HG03103 (cell line): ENCODE data around the gene LINGO4.
"Not testable (repeated sequence)": the region's sequence is repeated elsewhere in the genome, so short reads cannot be mapped to it uniquely, and the experiment has no call there.

Experiments
- ATAC-seq: cut with Tn5 transposase; IDR thresholded peaks from one replicate; pipeline ENCODE4 v1.9.1; 2021; ENCODE audit warnings: low read depth; ENCODE audit not compliant: unreplicated experiment

LINGO4 gene

DNA sequence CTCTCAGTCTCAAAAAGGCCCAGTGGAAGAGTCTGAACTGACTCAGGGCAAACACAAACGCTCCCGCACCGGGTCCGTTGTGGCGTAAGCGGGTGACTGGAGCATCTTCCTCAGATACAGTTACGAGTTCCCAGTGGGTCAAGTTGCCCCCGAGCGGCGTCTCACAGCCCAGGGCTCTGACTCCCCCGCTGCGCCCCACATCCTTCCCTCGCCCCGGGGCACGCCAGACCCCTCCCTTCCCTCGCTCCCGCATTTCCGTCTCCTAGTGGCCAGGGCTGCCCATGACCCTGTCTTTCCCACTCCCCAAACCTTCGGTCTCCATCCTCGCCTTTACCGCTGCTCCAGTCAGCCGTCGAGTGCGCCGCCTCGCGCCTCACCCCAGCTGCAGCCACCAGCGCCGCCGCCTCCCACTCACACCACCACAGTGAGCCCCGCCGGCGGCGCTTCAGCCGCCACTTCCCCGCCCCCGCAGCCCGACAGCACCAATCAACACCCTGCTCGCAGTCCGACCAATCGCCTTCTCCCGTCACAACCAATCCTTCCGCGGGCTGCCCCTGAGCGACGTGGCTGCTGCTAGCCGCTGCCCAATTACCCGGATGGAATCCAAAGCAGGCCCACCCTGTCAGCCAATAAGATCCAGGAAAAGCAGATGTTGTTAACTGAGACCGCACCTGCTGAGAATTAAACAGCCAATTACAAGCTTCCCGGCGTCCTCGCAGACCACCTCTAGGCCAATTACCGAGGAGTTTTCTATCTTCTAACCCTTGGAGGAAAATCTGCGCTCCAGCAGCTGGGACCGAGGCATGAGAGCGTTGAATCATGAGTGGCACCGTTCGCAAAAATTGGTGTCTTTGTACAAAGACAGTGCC lies 14.9 kb downstream of the LINGO4 start, which contains the start of gene TDRKH:
Gene TDRKH (minus strand): TSS at position 430 of the 869 bp plus-strand sequence. CDS start 7,478 bp downstream, outside the sequence.
- peak; percentile 93 for ATAC-seq

DNA sequence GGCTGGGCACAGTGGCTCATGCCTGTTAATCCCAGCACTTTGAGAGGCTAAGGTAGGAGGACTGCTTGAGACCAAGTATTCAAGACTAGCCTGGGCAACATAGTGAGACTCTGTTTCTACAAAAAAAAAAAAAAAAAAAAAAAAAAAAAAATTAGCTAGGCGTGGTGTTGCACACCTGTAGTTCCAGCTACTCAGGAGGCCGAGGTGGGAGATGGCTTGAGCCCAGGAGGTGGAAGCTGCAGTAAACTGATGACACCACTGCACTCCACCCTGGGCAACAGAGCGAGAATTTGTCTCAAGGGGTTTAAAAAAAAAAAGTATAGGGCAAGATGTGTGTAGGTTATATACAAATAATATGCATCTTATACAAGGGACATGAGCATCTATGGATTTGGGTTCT lies 17.5 kb downstream of the LINGO4 start:
- ATAC-seq, result no peak

DNA sequence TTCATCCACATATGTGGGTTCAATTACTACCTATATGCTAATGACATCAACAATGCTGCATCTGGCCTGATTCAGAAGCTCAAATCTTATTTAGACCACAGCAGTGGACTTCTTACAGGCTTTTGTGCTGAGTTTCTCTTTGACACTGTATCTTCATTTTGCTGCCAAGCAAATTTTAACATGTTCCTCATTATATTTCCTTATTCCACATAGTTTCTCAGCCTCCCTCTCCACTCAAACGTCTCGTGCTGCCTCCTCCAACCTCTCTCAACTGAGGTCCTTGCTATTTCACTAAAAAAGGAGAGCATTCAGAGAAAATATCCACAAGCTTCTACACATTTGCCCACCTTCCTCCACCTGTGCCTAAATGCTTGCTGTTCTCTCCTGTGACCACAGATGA lies 21.4 kb downstream of the LINGO4 start:
- no peak for ATAC-seq

DNA sequence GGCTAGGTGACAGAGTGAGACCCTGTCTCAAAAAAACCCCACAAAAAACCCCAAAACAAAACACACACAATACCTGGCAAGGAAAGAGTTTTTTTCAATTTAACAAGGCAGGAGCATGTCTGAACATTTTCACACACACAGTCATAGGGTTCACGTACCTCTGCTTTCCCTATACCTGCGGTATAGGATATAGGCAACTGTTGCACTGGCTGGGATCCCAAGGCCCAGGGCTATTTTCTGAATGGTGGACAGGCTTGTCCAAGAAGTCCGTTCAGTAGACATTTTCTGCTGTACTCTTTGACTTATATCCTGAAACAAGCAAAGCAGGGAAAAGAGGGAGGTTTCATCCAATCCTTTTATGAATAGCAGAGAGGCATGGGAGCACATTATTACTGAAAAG lies 22.5 kb downstream of the LINGO4 start:
- no peak for ATAC-seq

DNA sequence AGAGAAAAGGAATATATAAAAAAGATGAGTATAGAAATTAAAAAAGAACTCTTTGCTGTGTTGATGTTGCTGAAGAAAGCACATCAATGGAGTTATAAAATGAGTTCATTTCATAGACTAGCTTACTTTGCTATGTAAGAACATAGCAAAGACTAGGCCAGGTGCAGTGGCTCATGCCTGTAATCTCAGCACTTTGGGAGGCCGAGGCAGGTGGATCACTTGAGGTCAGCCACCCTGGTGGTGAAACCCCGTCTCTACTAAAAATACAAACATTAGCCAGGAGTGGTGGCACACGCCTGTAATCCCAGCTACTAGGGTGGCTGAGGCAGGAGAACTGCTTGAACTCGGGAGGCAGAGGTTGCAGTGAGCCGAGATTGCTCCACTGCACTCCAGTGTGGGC lies 23.2 kb downstream of the LINGO4 start:
- ATAC-seq, result not testable (repeated sequence)

DNA sequence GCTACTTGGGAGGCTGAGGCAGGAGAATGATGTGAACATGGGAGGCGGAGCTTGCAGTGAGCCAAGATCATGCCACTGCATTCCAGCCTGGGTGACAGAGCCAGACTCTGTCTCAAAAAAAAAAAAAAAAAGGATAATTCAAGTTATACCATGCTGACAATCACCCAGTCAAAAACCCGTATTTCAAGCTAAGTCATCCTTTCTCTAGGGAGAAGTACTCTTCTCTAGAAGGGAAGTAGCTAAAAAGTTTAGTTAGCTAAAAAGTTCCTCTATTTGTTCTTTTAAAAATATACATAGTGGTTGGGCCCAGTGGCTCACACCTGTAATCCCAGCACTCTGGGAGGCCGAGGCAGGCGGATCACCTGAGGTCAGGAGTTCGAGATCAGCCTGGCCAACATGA lies 24.5 kb downstream of the LINGO4 start:
- not testable (repeated sequence) for ATAC-seq

DNA sequence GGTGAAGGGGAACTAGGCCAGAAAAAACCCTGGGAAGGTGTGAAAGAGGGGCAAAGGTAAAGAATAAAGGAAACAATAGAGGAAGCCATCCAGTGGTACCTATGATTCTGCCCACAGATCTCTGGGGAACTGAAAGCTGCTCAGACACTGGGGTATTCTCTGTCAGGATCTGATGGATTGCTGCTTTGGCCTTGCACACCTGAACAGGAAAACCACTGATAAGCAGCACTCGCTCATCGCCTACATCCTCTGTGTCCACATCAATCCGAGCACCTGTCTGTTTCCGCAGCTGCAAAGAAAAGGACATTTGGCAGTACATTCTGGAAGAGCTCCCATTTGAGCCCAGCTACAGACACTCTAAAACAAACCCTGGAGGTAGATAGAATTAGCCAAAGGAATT lies 25.4 kb downstream of the LINGO4 start:
- ATAC-seq, result no peak

DNA sequence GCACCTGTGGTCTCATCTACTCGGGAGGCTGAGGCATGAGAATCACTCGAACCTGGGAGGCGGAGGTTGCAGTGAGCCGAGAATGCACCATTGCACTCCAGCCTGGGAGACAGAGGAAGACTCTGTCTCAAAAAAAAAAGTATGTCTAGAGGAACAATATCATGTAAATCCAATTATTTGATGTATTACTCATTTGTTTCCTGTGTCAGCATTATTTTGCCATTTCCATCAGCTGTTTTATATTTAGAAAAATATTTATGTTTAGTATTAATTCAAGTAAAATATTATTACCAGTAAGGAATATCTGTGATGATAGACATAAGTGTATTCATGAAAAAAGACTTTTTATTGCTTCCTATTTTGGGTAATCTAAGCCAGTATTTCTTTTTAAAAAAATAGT lies 27.9 kb downstream of the LINGO4 start:
- no peak for ATAC-seq

DNA sequence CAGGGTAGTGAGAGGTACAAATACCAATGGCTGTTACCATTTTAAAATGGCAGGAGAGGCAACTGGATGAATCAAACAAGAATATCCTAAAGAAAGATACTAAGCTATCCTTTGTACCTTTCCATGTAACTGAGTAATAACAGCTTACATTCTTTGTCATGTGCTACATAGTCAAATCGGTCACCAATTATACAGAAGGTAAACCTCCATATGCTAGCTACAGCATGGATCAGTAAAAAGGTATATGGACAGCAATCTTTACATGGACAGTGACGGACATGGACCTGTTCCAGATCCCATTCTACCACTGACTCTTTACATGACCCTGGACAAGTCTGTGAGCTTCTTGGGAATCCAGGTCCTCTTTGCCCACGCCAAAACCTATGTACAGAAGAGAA lies 28.6 kb downstream of the LINGO4 start:
- ATAC-seq, result no peak

DNA sequence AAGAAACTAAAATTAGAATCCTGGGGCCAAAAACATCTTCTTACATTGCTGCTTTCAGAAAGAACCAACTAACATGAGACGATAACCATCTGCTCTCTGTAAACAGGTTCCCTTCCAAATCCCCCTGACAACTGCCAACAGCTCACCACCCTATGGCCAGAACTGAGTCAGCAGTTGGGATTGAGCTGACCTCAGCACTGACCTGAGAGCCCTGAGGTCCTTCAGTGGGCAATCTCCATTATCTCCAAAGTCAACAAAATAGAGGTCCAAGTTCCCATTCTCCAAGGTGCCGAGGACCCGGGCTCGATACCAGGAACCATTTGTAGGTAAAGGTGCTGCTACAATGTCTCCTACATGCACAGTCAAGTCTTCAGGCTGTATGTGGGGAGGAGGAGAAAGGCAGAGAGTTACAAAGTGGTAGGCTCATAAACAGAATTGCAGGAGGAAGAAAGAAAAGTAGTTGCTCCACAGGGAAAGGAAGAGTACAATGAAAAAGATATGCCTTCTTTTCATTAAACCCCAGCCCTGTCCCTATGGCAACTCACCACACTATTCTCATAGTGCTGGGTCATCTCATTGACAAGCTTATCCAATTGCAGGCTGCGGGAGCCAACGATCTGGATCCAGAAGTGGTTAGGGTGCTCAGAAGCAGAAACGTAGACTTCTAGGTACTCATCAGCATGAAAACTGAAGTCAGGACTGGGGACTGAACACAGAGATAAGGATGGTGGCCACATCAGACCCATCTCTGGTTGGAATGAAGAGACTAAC lies 29.1 kb downstream of the LINGO4 start:
- no peak for ATAC-seq

DNA sequence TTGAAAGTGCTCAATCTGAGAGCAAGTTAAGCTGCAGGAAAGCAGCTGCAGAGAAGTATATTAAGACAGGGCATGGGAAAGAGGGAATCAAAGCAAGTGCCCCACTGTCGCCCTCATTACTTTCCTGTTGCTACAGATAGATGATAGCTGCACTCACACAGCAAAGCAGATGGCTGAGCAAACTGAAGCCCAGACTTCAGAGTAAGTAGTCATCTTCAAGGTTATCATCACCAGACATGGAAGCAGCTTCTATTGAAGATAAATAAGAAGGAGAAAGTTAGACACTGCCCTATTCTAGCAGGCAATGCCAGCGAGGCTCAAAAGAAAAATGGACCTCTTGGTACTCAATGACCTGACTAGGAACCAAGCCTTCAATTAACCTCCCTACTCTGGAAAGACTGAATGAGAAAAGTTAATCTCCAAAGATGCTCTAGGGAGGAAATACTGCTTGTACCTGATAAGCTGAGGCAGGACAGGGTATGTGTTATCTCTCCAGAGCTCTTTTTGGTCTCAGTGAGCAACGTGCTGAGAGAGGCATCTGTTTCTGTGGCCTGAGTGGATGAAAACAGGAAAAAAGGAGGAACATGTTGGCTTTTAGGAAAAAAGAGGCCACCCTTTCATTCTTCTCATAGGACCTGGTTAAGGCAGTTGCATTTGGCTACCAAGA lies 30.8 kb downstream of the LINGO4 start:
- ATAC-seq, result no peak

DNA sequence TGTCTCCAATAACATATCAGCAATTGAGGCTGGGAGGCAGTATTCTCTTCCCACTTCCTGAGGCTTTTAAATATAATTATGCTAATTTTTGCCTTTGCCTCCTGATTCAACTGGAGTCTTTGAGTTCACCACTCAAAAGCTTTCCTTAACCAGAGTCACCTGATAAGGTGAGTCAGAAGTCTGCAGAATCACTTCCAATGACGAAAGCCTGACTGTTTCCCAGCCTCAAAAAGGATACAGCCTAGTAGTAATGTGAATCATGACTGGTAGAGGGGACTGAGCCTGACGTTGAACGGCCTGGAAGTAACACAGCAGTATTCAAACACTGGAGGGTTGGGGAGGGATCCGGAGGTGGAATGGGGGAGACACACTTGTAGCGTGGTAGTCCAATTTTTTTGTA lies 31.5 kb downstream of the LINGO4 start:
- no peak for ATAC-seq

DNA sequence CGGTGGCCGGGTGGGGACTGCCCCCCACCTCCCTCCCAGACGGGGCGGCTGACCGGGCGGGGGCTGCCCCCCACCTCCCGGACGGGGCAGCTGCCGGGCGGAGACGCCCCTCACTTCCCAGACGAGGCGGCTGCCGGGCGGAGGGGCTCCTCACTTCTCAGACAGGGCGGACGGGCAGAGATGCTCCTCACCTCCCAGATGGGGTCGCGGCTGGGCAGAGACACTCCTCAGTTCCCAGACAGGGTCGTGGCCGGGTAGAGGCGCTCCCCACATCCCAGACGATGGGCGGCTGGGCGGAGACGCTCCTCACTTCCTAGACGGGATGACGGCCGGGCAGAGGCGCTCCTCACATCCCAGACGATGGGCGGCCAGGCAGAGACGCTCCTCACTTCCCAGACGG lies 35.9 kb downstream of the LINGO4 start:
- not testable (repeated sequence) for ATAC-seq

DNA sequence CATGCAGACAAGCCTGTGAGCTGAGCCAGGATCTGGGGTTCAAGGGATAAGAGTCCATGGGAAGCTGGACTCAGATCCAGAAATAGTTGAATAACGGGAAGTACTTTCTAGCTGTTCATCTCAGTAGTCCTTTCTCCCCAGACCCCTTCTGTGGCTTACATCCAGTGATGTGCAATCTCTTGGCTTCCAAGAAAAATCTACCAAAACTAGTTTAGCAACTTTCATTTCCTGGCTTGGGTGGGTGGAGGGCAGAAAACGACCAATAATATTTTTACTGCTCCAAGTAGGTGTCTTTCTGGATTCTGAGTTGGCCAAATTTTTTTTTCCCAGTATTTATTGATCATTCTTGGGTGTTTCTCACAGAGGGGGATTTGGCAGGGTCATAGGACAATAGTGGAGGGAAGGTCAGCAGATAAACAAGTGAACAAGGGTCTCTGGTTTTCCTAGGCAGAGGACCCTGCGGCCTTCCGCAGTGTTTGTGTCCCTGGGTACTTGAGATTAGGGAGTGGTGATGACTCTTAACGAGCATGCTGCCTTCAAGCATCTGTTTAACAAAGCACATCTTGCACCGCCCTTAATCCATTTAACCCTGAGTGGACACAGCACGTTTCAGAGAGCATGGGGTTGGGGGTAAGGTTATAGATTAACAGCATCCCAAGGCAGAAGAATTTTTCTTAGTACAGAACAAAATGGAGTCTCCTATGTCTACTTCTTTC lies 36.7 kb downstream of the LINGO4 start:
- ATAC-seq, result not testable (repeated sequence)

DNA sequence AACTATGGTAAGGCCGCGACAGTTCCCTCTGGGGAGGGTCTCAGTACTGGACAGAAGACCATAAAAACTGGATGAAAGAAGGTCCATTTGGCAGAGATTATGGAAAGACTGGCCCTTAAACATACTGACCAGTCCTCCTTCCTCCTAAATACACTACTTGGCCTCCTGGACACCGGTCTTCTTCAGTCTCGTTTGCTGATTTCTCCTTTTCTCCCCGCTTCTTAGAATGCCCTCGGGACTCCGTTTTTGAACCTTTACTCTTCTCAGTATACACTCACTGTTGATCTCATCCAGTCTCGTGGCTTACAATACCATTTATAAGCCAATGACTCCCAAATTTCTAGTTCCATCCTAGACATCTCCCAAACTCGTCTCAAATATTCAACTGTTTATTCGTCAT lies 41.2 kb downstream of the LINGO4 start:
- ATAC-seq, result no peak

DNA sequence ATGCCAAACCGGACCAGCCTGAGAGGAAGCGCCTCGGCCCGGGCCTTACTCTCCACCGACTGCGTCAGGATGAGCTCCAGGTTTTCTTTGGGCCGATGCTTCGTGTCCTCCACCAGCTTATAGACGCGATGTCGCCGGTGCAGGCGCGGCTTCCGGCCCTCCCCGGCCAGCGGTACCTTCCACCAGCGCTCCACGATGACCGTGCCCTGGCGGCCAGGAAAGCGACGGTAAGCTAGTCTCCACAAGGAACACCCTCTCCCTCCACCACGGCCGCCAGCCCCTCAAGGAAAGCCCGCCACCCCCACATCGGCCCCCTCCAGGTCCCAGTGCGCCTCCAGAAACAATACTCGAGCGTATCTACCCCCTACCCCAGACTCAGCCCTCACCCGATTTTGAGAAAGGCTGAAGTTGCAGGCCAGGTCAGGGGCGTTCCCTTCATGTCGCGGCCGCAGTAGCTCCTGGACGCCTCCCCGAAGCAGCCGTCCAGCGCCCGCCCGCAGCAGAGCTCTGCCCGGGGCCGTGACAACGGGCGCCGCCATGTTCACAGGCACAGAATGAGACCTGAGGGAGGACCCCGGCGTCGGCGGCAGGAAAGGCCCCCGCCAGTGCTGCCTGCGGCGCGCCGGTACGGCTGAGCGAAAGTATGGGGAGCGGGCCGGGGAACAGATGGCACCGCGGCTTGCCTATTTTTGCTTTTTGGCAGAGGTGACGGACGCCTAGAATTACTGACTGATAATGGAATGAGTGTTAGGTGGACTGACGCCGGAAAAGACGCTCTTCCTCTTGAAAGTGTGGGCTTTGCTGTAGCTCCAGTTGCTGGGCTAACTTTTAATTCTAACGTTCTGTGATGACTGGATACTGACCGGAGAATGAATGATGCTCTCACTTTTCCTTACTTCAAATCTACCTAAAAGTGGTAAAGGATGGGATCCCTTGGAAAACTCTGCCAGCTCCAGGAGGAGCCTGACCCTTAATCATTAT lies 42.0 kb downstream of the LINGO4 start, which contains the start of gene MRPL9:
Gene MRPL9 (minus strand): TSS at position 556 of the 981 bp plus-strand sequence. CDS start 17 bp downstream, at position 539.
- peak; percentile 85 for ATAC-seq

DNA sequence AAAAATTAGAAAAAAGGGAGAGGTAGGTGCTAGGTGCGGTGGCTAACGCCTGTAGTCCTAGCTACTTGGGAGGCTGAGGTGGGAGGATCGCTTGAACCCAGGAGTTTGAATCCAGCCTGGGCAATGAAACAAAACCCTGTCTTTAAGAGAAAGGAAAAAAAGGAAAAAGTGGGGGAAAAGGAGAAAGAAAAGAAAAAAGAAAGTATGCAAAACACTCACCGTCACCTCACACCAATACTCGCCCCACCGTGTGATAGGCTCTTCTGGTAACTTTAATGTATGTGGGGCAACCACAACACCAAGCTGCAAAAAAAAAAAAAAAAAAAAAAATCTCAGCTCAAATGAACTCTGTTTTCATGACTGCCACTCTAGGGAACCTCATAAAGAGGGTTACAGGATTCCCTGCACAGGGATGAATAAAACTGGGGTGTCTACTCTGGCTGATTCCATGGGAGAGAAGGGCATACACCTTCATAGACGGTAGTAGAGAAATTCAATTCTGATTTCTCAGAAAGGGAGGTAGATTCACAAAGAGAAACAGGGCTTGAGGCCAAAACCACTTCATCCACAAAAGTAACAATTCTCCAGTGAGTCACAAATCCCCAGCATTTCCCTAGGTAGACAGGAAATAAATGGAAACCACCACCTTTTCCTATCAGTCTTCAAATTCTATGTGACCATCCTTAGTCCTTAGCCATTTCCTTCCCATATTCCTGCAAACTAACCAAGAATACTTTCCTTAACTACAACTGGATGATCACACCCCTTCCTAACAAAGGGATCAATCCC lies 44.4 kb downstream of the LINGO4 start:
- no peak for ATAC-seq

DNA sequence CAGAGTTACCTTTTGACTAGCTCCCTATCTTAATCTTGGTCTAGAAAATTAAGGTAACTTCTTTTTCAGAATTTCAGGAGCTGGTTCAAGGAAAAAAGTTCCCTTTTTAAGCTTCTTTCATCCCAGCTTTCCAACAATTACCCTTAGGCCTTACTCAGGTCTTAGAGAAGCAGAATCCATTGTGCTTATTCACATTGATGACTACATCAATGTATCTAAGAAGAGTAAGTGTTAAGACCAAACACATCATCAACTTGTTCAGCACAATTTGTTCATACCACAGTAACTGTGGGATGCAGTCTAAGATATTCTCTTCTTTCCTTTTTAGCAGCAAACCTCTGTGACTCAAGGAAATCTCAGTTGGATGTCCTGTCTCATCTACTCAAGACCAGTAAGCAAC lies 46.0 kb downstream of the LINGO4 start:
- no peak for ATAC-seq
